Mucosa of descending colon (tissue), 3 donors: Measurements from ENCODE around the gene TSPAN17. TPM values are rescaled to one million over a fixed set of nuclear protein-coding genes. Genes with fewer than 3 reads are reported as not detected.
A peak's percentile ranks its signal among the peaks of the same experiment; 100 is the strongest.

Source experiments
- ATAC-seq: fragments of 200-7000 bp; cut with Tn5 transposase; one replicate; pipeline ENCODE4 v1.9.1; 2020; ENCODE audit warnings: mild to moderate bottlenecking, moderate library complexity
- DNase-seq, 3 donors: peaks; one replicate each; pipeline ENCODE4 v3.0.0-alpha.2; 2020
- H3K36me3 ChIP-seq: fragments of 200-600 bp; one replicate; pipeline ENCODE4 v1.8.0; 2021; ENCODE audit warnings: low read depth, mild to moderate bottlenecking
- H3K4me1 ChIP-seq: fragments of 200-600 bp; one replicate; pipeline ENCODE4 v1.8.0; 2021; ENCODE audit warnings: low read depth, mild to moderate bottlenecking
- H3K4me3 ChIP-seq: fragments of 200-600 bp; one replicate; pipeline ENCODE4 v1.8.0; 2021; ENCODE audit warnings: mild to moderate bottlenecking
- H3K9me3 ChIP-seq: fragments of 200-600 bp; one replicate; pipeline ENCODE4 v1.8.0; 2021; ENCODE audit warnings: mild to moderate bottlenecking
- CTCF ChIP-seq: fragments of 200-600 bp; IDR thresholded peaks from one replicate; pipeline ENCODE4 v1.8.0; 2022; ENCODE audit warnings: antibody characterized with exemption, mild to moderate bottlenecking
- intact Hi-C, 2 donors: fragments of 100-400 bp; cut with DNase I in 1 of 2; cut with micrococcal nuclease in 1 of 2; formaldehyde crosslinking; loops; one replicate each; pipeline versions ENCODE4 v1.11.0 to v1.11.1; 2022; cut with DNase I, micrococcal nuclease
- total RNA-seq, 3 donors: library from RNA; stranded (reverse); fragmentation: NEBNext Ultra II Directional in 2 of 3; extraction: Animal tissue kit (Norgen Biotek cat#: 25700) in 2 of 3; gene quantifications; one replicate each; pipeline versions ENCODE4 v1.2.1 to v1.2.4, GENCODE V29; 2021 to 2023
- donor health status: DM: no; HTN: no; CAD: no; lungs with moderate emphysema.
- donor health status: DM: no; HTN: no; CAD: no.
- donor health status: DM: no; HTN: yes; CAD: no.

The TSPAN17 gene
- total RNA-seq, 3 donors from 2014 or later, result 25.7 to 36.3 (median 31.9) TPM

GRCh38 chr5:176643491-176644219 is 3.6 kb upstream of the TSPAN17 start:
- no peak for TF ChIP-seq CTCF
- no peaks in the 10 kb centered on the region for H3K36me3 ChIP-seq
- H3K4me3 ChIP-seq, result no peak overlapping the region
- peaks cover 12% of the 10 kb centered on the region for H3K4me1 ChIP-seq
- H3K9me3 ChIP-seq, result no peaks in the 10 kb centered on the region
- no peak for DNase-seq
- no peak for ATAC-seq
- intact Hi-C loops, result no loop called here

GRCh38 chr5:176644294-176644693 is 3.0 kb upstream of the TSPAN17 start:
- no peak for ATAC-seq
- Histone ChIP-seq H3K36me3 (no peaks in the 10 kb centered on the region), H3K9me3 (no peaks in the 10 kb centered on the region), H3K4me3 (no peak overlapping the region), H3K4me1 (peaks cover 13% of the 10 kb centered on the region)
- no peak for TF ChIP-seq CTCF
- intact Hi-C loops, result no loop called here
- no peak for DNase-seq

GRCh38 chr5:176644878-176645670 is 2.2 kb upstream of the TSPAN17 start:
- no peaks in the 10 kb centered on the region for H3K36me3 ChIP-seq
- ATAC-seq (no peak), DNase-seq (peak in 1 of 3 donors; percentile 24)
- H3K9me3 ChIP-seq, result no peaks in the 10 kb centered on the region
- intact Hi-C loops, result no loop called here
- peaks cover 13% of the 10 kb centered on the region for H3K4me1 ChIP-seq
- H3K4me3 ChIP-seq, result no peak overlapping the region
- TF ChIP-seq CTCF, result no peak

- Histone ChIP-seq H3K4me3 (no peak overlapping the region), H3K36me3 (no peaks in the 10 kb centered on the region), H3K4me1 (peaks cover 13% of the 10 kb centered on the region), H3K9me3 (no peaks in the 10 kb centered on the region)
- intact Hi-C loops, result no loop called here
- ATAC-seq, result no peak
- TF ChIP-seq CTCF, result no peak
- no peak for DNase-seq
These were observed 1.1 kb upstream of the TSPAN17 start for GRCh38 chr5:176646049-176646706.

GRCh38 chr5:176646707-176647029 is 616 bp upstream of the TSPAN17 start:
- Histone ChIP-seq H3K4me3 (peak overlapping the region; percentile 54), H3K36me3 (no peaks in the 10 kb centered on the region), H3K9me3 (no peaks in the 10 kb centered on the region), H3K4me1 (peaks cover 13% of the 10 kb centered on the region)
- DNase-seq, result peak in 1 of 3 donors; percentile 70
- intact Hi-C loops, result no loop called here
- no peak for ATAC-seq
- TF ChIP-seq CTCF, result no peak
